IMR-90 (cell line): Measurements from ENCODE around the gene TRABD. TPM values are rescaled to one million over a fixed set of nuclear protein-coding genes. Genes with fewer than 3 reads are reported as not detected.

ENCODE experiments used
- ATAC-seq: fragments of 200-7000 bp; cut with Tn5 transposase; 2 replicates; pipeline ENCODE4 v1.9.1; 2020; ENCODE audit warnings: low read depth, mild to moderate bottlenecking, moderate library complexity
- BruUV-seq: library from RNA; stranded (reverse); fragments of 400-500 nt; replicated peaks from 2 replicates; lab custom pipeline; 2021; lab: Mats Ljungman, UMichigan
- CTCF ChIA-PET: fragments of 300-600 bp; formaldehyde crosslinking; extraction: SDS; loops from one replicate; lab custom pipeline; 2021; ENCODE audit warnings: antibody characterized with exemption; lab: Yijun Ruan, JAX
- POLR2A ChIA-PET: fragments of 300-600 bp; sonication (Branson Sonifier 250); formaldehyde crosslinking; loops from one replicate; lab custom pipeline; 2022; ENCODE audit warnings: antibody characterized with exemption; ENCODE audit not compliant: unreplicated experiment; lab: Charles Lee
- DNase-seq: peaks from one replicate; pipeline ENCODE4 v3.0.0; 2013
- H2AFZ ChIP-seq: replicated peaks from 2 replicates; pipeline ENCODE3; 2013; ENCODE audit warnings: low read length, mild to moderate bottlenecking; ENCODE audit not compliant: poor library complexity
- H2AK5ac ChIP-seq: 2 replicates; pipeline ENCODE4 v1.6.1; 2013; ENCODE audit warnings: low read depth, low read length, inconsistent platforms
- H2AK9ac ChIP-seq: replicated peaks from 2 replicates; pipeline ENCODE3; 2013; ENCODE audit warnings: mild to moderate bottlenecking, low read depth, low read length, moderate library complexity; ENCODE audit not compliant: poor library complexity
- H2BK120ac ChIP-seq: 2 replicates; pipeline ENCODE4 v1.6.1; 2013; ENCODE audit warnings: low read depth, low read length, inconsistent platforms
- H2BK15ac ChIP-seq: 3 replicates; pipeline ENCODE4 v1.6.1; 2013; ENCODE audit warnings: low read depth, low read length, inconsistent platforms
- H2BK20ac ChIP-seq: 2 replicates; pipeline ENCODE4 v1.6.1; 2013; ENCODE audit warnings: low read depth, mild to moderate bottlenecking, inconsistent platforms, low read length, moderate library complexity
- H2BK5ac ChIP-seq: 2 replicates; pipeline ENCODE4 v1.6.1; 2013; ENCODE audit warnings: mild to moderate bottlenecking, low read depth, low read length, inconsistent platforms; ENCODE audit not compliant: poor library complexity, severe bottlenecking
- H3K14ac ChIP-seq: replicated peaks from 2 replicates; pipeline ENCODE4 v1.6.1; 2013; ENCODE audit warnings: low read depth, low read length, inconsistent platforms
- H3K18ac ChIP-seq: 2 replicates; pipeline ENCODE4 v1.6.1; 2013; ENCODE audit warnings: low read depth, low read length, control low read depth
- H3K23ac ChIP-seq: 2 replicates; pipeline ENCODE4 v1.6.1; 2013; ENCODE audit warnings: low read depth, low read length, inconsistent platforms
- H3K27ac ChIP-seq: 2 replicates; pipeline ENCODE4 v1.5.1; 2013; ENCODE audit warnings: mild to moderate bottlenecking, control low read depth, low read length; ENCODE audit not compliant: insufficient read depth
- H3K27me3 ChIP-seq: 2 replicates; pipeline ENCODE4 v1.6.1; 2013; ENCODE audit warnings: low read length; ENCODE audit not compliant: control insufficient read depth, insufficient read depth
- H3K36me3 ChIP-seq: 2 replicates; pipeline ENCODE4 v1.6.1; 2013; ENCODE audit warnings: low read length, mixed read lengths; ENCODE audit not compliant: control insufficient read depth, insufficient read depth
- H3K4ac ChIP-seq: 2 replicates; pipeline ENCODE4 v1.6.1; 2013; ENCODE audit warnings: low read depth, low read length, inconsistent platforms
- H3K4me1 ChIP-seq: 2 replicates; pipeline ENCODE4 v1.6.1; 2013; ENCODE audit warnings: low read length, mixed read lengths; ENCODE audit not compliant: control insufficient read depth, insufficient read depth
- H3K4me2 ChIP-seq: 2 replicates; pipeline ENCODE4 v1.6.1; 2013; ENCODE audit warnings: low read depth, mild to moderate bottlenecking, control low read depth, low read length, moderate library complexity
- H3K4me3 ChIP-seq: 2 replicates; pipeline ENCODE4 v1.5.1; 2013; ENCODE audit warnings: low read depth, mild to moderate bottlenecking, control low read depth, low read length, moderate library complexity; ENCODE audit not compliant: insufficient read depth
- H3K56ac ChIP-seq: 2 replicates; pipeline ENCODE4 v1.6.1; 2013; ENCODE audit warnings: low read length, inconsistent platforms; ENCODE audit not compliant: insufficient read depth; ENCODE audit errors: extremely low read depth
- H3K79me1 ChIP-seq, 2 experiments: 2 replicates each; pipeline ENCODE4 v1.6.1; 2013; ENCODE audit warnings: low read length in 2 of 2, inconsistent platforms in 1 of 2, low read depth in 1 of 2
- H3K9ac ChIP-seq: 2 replicates; pipeline ENCODE4 v1.6.1; 2013; ENCODE audit warnings: low read depth, low read length, control low read depth
- H3K9me1 ChIP-seq: 2 replicates; pipeline ENCODE4 v1.6.1; 2013; ENCODE audit warnings: low read length, inconsistent platforms; ENCODE audit not compliant: insufficient read depth
- H3K9me3 ChIP-seq: 2 replicates; pipeline ENCODE4 v1.6.1; 2013; ENCODE audit warnings: low read length; ENCODE audit not compliant: control insufficient read depth, insufficient read depth
- H4K20me1 ChIP-seq: 2 replicates; pipeline ENCODE4 v1.6.1; 2013; ENCODE audit warnings: low read length, inconsistent platforms; ENCODE audit not compliant: insufficient read depth
- H4K5ac ChIP-seq: 2 replicates; pipeline ENCODE4 v1.6.1; 2013; ENCODE audit warnings: mild to moderate bottlenecking, low read depth, low read length, control low read depth
- H4K8ac ChIP-seq, 2 experiments: 2 replicates each; pipeline ENCODE4 v1.6.1; 2013; ENCODE audit warnings: low read depth in 2 of 2, low read length in 2 of 2, control low read depth in 1 of 2, inconsistent platforms in 1 of 2
- H4K91ac ChIP-seq: 2 replicates; pipeline ENCODE4 v1.6.1; 2013; ENCODE audit warnings: low read depth, low read length, inconsistent platforms; ENCODE audit not compliant: insufficient read depth
- WGBS, 2 experiments: methylation state at CpG; one replicate each; pipeline versions ENCODE4 v1.1.5 to v1.1.7; 2013; ENCODE audit warnings: missing lambda C conversion rate in 2 of 2; ENCODE audit not compliant: insufficient read length in 1 of 2; ENCODE audit errors: extremely low coverage in 2 of 2; 5-methylcytosine and 5-hydroxymethylcytosine counted together
- dilution Hi-C: fragments of 300-500 bp; cut with HindIII; formaldehyde crosslinking; loops from one replicate; pipeline ENCODE4 v1.14.3; 2018; ENCODE audit warnings: low sequenced_read_pairs; ENCODE audit not compliant: unreplicated experiment
- in situ Hi-C: fragments of 300-500 bp; cut with MboI; formaldehyde crosslinking; loops from 3 replicates; pipeline ENCODE4 v1.14.3; 2019; ENCODE audit warnings: low sequenced_read_pairs, inconsistent platforms, mixed read lengths
- intact Hi-C: fragments of 100-400 bp; cut with micrococcal nuclease; formaldehyde crosslinking; loops from 2 replicates; pipeline ENCODE4 v1.10.0; 2022
- polyA plus RNA-seq, 3 experiments: library from polyadenylated mRNA; depleted of rRNA; stranded (reverse); fragments of >200 nt; gene quantifications; 2 replicates each; pipeline ENCODE4 v1.2.3, GENCODE V29; 2012; ENCODE audit warnings: low replicate concordance in 1 of 3
- total RNA-seq: library from RNA; depleted of rRNA; stranded (reverse); fragments of >200 nt; gene quantifications from 2 replicates; pipeline ENCODE4 v1.2.3, GENCODE V29; 2012
- TF ChIP-seq, protein P1 (sequence below): conservative IDR thresholded peaks from 2 replicates; pipeline ENCODE4 v1.5.1; 2012; ENCODE audit warnings: mild to moderate bottlenecking, low read depth, low read length, improper control_type of control experiment

Gene TRABD
- total and polyA plus RNA-seq, 2 of the 4 experiments (the other 2 are of a cell fraction) = 13.4 to 42.7 TPM

DNA sequence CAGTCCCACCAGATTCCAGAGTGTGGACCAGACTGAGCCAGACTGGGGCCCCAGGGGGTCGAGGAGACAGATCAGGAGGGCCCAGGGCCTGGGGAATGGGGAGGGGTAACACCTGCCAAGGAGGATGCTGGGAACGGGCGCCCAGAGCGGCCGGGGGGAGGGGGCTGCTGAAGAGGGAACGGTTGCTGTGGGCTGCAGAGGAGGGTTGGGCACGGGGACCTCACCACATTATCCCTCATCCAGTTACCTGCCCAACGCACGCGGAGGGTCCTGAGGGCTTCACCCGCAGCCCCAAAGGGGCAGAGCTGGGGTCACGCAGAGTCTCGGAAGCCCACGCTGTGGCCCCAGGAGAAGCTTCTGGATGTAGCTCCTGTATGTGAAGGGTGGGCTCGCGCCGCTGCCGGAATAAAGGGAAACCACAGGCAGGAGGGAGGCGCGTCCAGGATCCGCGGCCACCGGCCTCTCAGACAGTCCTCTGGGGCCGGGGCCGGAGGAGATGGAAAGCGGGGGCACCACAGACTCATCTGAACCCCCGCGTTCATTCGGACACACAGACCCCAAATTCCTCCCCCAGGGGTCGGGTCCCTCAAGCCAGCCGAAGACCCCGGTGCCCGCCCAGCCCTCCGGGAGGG, 14.2 kb downstream of the TRABD start:
- Histone ChIP-seq H3K4me2 (peak overlapping the region; percentile 87), H3K18ac (no peak overlapping the region), H3K79me1 (peaks cover 37 to 41% of the 10 kb centered on the region in 2 experiments), H4K20me1 (peaks cover 8% of the 10 kb centered on the region), H2AK5ac (no peak overlapping the region), H3K56ac (0 out of 2 replicates have a peak overlapping the region, but pooled peaks have one; percentile 11), H2BK5ac (no peak overlapping the region), H3K9me1 (0 out of 2 replicates have a peak, but pooled peaks cover 2% of the 10 kb centered on the region), H2BK120ac (no peak overlapping the region), H3K27ac (peak overlapping the region; percentile 16; the same call in 1 of the 2 replicates), H3K4ac (no peak overlapping the region), H3K9ac (peak overlapping the region; percentile 75), H3K14ac (no peak overlapping the region), H2BK15ac (no peak overlapping the region), H4K91ac (no peak overlapping the region), H3K23ac (no peak overlapping the region), H2AK9ac (peak overlapping the region; percentile 87), H3K4me3 (peak overlapping the region; percentile 92), H3K36me3 (peaks cover 21% of the 10 kb centered on the region), H3K9me3 (no peaks in the 10 kb centered on the region), H4K8ac (no peak overlapping the region), H2AFZ (peak overlapping the region; percentile 95), H3K4me1 (peaks cover 4% of the 10 kb centered on the region; the same call in 1 of the 2 replicates), H2BK20ac (no peak overlapping the region), H4K5ac (no peak overlapping the region), H3K27me3 (no peaks in the 10 kb centered on the region)
- dilution Hi-C loops = no loop called here
- TF ChIP-seq, protein P1, sequence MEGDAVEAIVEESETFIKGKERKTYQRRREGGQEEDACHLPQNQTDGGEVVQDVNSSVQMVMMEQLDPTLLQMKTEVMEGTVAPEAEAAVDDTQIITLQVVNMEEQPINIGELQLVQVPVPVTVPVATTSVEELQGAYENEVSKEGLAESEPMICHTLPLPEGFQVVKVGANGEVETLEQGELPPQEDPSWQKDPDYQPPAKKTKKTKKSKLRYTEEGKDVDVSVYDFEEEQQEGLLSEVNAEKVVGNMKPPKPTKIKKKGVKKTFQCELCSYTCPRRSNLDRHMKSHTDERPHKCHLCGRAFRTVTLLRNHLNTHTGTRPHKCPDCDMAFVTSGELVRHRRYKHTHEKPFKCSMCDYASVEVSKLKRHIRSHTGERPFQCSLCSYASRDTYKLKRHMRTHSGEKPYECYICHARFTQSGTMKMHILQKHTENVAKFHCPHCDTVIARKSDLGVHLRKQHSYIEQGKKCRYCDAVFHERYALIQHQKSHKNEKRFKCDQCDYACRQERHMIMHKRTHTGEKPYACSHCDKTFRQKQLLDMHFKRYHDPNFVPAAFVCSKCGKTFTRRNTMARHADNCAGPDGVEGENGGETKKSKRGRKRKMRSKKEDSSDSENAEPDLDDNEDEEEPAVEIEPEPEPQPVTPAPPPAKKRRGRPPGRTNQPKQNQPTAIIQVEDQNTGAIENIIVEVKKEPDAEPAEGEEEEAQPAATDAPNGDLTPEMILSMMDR = no peak
- BruUV-seq = no TSS peak
- WGBS, 2 experiments = 0% methylated on average over 9 of the region's 34 CpGs; no CpG with 5 or more reads in 1 of the 2 experiments
- in situ Hi-C loops = loop anchor here (25.0 kb wide), 1 partner anchor 388 kb away; no protein-coding TSS in a partner anchor
- CTCF ChIA-PET = no interaction called here
- POLR2A ChIA-PET = no interaction called here
- DNase-seq (no peak), ATAC-seq (peak; percentile 18)
- intact Hi-C loops = loop anchor here (10.0 kb wide), 1 partner anchor 225 kb away; no protein-coding TSS in a partner anchor
